ENCODE results near the gene BBS4.

GRCh38 chr15:72749700-72750099, 63.7 kb downstream of the BBS4 start:
- TF ChIP-seq EZH2phosphoT487 (IDR thresholded peaks at IDR 0.05; ENCODE audit: insufficient read depth, low read depth) (no peak), EZH2 (IDR thresholded peaks at IDR 0.05; ENCODE audit: insufficient read depth, poor library complexity, severe bottlenecking) (no peak)
